Psoas muscle (tissue), 8 donors: Measurements from ENCODE around the gene HNRNPC. TPM values are rescaled to one million over a fixed set of nuclear protein-coding genes. Genes with fewer than 3 reads are reported as not detected.
"Not testable (repeated sequence)": the region's sequence is repeated elsewhere in the genome, so short reads cannot be mapped to it uniquely, and the experiment has no call there.

Source experiments
- ATAC-seq, 4 donors: fragments of 200-7000 bp; cut with Tn5 transposase; one replicate each; pipeline ENCODE4 v1.9.1; 2020; ENCODE audit warnings: moderate library complexity in 3 of 4, mild to moderate bottlenecking in 2 of 4
- DNase-seq, 2 donors: peaks; one replicate each; pipeline ENCODE4 v3.0.0-alpha.2; 2020
- H3K27ac ChIP-seq: fragments of 200-600 bp; one replicate; pipeline ENCODE4 v1.8.0; 2022
- H3K27me3 ChIP-seq, 3 donors: fragments of 200-600 bp in 1 of 3; one replicate each; pipeline versions ENCODE4 v1.6.1 to v1.8.0; 2013 to 2022; ENCODE audit warnings: low read length in 2 of 3, mild to moderate bottlenecking in 2 of 3, moderate library complexity in 1 of 3; ENCODE audit not compliant: insufficient read depth in 3 of 3
- H3K36me3 ChIP-seq, 2 donors: fragments of 200-600 bp in 1 of 2; one replicate each; pipeline versions ENCODE4 v1.6.1 to v1.8.0; 2013 to 2022; ENCODE audit warnings: low read depth in 1 of 2, mild to moderate bottlenecking in 1 of 2, moderate library complexity in 1 of 2; ENCODE audit not compliant: insufficient read depth in 1 of 2
- H3K4me1 ChIP-seq: fragments of 200-600 bp; one replicate; pipeline ENCODE4 v1.8.0; 2022
- H3K4me3 ChIP-seq: fragments of 200-600 bp; one replicate; pipeline ENCODE4 v1.8.0; 2022; ENCODE audit warnings: mild to moderate bottlenecking
- H3K9me3 ChIP-seq: fragments of 200-600 bp; one replicate; pipeline ENCODE4 v1.8.0; 2022
- WGBS, 3 donors: extraction: QIAGEN DNeasy Blood & Tissue Kit; methylation state at CpG; one replicate each; pipeline versions ENCODE4 v1.1.6 to v1.1.7; 2013; 5-methylcytosine and 5-hydroxymethylcytosine counted together
- intact Hi-C, 2 donors: fragments of 100-400 bp; cut with DNase I; formaldehyde crosslinking; loops; one replicate each; pipeline versions ENCODE4 v1.11.0 to v1.14.2; 2022
- polyA plus RNA-seq, 3 donors: library from polyadenylated mRNA; stranded (reverse); fragments of 200-250 nt; gene quantifications; one replicate each; pipeline ENCODE4 v1.2.3, GENCODE V29; 2013
- total RNA-seq, 4 donors: library from RNA; stranded (reverse); fragmentation: NEBNext Ultra II Directional in 2 of 4; extraction: Animal tissue kit (Norgen Biotek cat#: 25700) in 2 of 4; gene quantifications; one replicate each; pipeline versions ENCODE4 v1.2.1 to v1.2.4, GENCODE V29; 2021 to 2023
- TF ChIP-seq, protein P1 (sequence below): fragments of 200-600 bp; IDR thresholded peaks from one replicate; pipeline ENCODE4 v1.8.0; 2022; ENCODE audit warnings: antibody characterized with exemption
- donor health status: healthy with polysubstance abuse.
- donor health status: DM: no; HTN: no; CAD: no; lungs with moderate emphysema.
- donor health status: Bipolar disorder and iron deficiency.
- donor health status: healthy.
- donor health status: DM: yes; HTN: yes; CAD: no.
- donor health status: DM: no; HTN: no; CAD: no.
- donor health status: DM: no; HTN: no; CAD: no.
- donor health status: DM: yes; HTN: yes; CAD: no.

Gene HNRNPC
- total and polyA plus RNA-seq, 7 donors = 215 to 310 (median 250) TPM

DNA sequence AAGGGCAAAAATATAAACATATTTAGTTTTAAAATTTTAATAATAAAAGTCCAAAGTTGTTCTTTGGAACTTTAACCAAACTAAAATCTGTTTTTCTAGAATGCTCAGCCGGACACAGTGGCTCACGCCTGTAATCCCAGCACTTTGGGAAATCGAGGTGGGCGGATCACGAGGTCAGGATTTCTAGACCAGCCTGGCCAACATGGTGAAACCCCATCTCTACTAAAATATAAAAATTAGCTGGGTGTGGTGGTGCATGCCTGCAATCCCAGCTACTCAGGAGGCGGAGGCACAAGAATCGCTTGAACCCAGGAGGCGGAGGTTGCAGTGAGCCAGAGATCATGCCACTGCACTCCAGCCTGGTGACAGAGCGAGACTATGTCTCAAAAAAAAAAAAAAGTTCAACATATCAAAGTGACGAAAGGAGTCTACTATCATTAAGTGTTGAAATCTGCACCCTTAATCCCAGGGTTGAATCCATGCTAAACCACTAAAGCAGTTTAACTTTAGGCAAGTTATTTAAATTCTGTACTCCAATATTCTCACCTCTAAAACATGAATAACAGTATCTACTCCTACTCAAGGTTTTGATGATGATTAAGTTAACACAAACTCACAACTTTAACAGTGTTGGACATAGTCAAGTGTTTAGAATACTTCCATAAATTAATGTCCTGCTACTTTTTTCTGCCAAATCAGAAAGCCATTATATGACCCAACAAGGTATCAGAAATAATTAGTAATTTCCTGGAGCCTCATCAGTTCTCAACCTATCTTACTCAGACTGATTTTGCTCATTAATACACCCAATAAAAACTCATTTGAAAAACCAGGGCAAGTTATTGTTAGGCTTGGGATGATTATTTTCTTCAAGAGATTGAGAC, 11.0 kb downstream of the HNRNPC start:
- peak overlapping the region; percentile 27 for H3K27ac ChIP-seq
- no peak for DNase-seq
- WGBS, 3 donors = 78 to 84% (median 83%) methylated on average over 10 of the region's 10 CpGs
- peak overlapping the region; percentile 15 for H3K4me3 ChIP-seq
- no peaks in the 10 kb centered on the region for H3K9me3 ChIP-seq
- peaks cover 78% of the 10 kb centered on the region for H3K4me1 ChIP-seq
- no peaks in the 10 kb centered on the region for H3K27me3 ChIP-seq
- intact Hi-C loops = no loop called here
- peak in 1 of 4 donors; percentile 11 for ATAC-seq
- TF ChIP-seq, protein P1, sequence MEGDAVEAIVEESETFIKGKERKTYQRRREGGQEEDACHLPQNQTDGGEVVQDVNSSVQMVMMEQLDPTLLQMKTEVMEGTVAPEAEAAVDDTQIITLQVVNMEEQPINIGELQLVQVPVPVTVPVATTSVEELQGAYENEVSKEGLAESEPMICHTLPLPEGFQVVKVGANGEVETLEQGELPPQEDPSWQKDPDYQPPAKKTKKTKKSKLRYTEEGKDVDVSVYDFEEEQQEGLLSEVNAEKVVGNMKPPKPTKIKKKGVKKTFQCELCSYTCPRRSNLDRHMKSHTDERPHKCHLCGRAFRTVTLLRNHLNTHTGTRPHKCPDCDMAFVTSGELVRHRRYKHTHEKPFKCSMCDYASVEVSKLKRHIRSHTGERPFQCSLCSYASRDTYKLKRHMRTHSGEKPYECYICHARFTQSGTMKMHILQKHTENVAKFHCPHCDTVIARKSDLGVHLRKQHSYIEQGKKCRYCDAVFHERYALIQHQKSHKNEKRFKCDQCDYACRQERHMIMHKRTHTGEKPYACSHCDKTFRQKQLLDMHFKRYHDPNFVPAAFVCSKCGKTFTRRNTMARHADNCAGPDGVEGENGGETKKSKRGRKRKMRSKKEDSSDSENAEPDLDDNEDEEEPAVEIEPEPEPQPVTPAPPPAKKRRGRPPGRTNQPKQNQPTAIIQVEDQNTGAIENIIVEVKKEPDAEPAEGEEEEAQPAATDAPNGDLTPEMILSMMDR = no peak
- peaks cover 17 to 92% of the 10 kb centered on the region in 2 donors for H3K36me3 ChIP-seq

DNA sequence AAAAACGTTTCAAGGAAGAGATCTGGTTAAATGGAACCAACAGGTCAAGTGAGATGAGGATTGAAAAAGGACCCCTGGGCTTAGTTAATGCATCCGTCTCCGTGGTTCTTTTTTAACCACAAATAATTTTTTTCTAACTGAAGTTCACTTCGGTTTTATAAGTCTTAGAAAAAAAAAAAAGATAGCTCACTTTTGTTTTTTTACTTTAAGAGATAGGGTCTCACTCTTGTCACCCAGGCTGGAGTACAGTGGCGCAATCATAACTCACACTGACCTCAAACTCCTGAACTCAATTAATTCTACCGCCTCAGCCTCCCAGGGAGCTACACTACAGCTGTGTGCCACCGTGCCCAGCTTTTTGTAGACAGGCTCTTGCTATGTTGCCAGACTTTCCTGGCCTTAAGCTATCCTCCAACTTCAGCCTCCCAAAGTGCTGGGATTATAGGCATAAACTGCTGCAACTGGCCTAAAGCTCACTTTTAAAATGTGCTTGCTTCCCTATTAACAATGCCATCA, 11.8 kb downstream of the HNRNPC start:
- DNase-seq (no peak), ATAC-seq (peak; percentile 37 to 51 (median 47))
- Histone ChIP-seq H3K4me3 (no peak overlapping the region), H3K4me1 (peaks cover 70% of the 10 kb centered on the region), H3K27me3 (no peaks in the 10 kb centered on the region), H3K36me3 (peaks cover 16 to 90% of the 10 kb centered on the region in 2 donors), H3K9me3 (no peaks in the 10 kb centered on the region), H3K27ac (peak overlapping the region; percentile 27)
- WGBS, 3 donors = 32 to 52% (median 37%) methylated on average over 7 of the region's 7 CpGs
- intact Hi-C loops = no loop called here
- TF ChIP-seq, protein P1 = no peak

DNA sequence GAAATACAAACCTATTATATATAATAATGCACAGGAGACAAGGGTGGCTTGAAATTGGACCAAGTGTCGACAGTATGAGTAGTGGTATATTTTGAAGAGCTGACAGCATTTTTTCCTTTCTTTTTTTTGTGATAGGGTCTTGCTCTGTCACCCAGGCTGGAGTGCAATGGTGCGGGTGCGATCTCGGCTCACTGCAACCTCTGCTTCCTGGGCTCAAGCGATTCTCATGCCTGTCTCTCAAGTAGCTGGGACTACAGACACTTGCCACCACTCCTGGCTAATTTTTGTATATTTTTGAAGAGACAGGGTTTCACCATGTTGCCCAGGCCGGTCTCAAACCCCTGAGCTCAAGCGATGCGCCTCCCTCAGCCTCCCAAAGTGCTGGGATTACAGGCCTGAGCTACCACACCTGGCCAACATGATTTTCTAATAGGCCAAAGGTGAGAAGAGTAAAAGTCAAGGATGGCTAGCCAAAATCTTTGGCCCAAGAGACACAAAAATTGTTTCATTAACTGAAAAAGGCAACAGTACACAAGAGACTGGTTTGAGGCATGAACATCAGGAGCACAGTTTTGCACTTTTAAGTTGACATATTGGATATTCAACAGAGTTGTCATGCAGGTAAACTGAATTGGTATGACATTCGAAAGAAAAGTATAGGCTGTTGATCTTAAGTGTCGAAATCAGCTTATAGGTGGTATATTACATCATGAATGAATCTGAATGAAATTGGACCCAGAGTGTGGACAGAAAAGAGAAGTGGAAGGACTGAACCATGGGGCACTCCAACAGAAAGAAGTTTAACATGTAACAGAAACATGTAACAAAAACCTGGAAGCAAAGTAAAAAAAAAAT, 12.5 kb downstream of the HNRNPC start:
- Histone ChIP-seq H3K36me3 (peaks cover 13 to 90% of the 10 kb centered on the region in 2 donors), H3K9me3 (no peaks in the 10 kb centered on the region), H3K27ac (no peak overlapping the region), H3K4me3 (no peak overlapping the region), H3K27me3 (no peaks in the 10 kb centered on the region), H3K4me1 (peaks cover 63% of the 10 kb centered on the region)
- ATAC-seq (no peak), DNase-seq (no peak)
- intact Hi-C loops = no loop called here
- 91 to 93% (median 92%) methylated on average over 10 of the region's 10 CpGs for WGBS, 3 donors
- TF ChIP-seq, protein P1 = no peak

DNA sequence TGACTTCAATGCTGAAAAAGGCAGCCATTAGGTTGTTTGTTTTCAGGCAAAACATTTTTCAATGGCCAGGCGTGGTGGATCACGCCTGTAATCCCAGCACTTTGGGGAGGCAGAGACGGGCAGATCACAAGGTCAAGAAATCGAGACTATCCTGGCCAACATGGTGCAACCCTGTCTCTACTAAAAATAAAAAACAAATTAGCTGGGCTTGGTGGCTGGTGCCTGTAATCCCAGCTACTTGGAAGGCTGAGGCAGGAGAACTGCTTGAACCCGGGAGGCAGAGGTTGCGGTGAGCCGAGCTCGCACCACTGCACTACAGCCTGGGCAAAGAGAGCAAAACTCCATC, 13.2 kb downstream of the HNRNPC start:
- intact Hi-C loops = not testable (repeated sequence)
- H3K27ac ChIP-seq = peak overlapping the region; percentile 4

More for the DNA sequence above, 13.2 kb downstream of the HNRNPC start:
- not testable (repeated sequence) for H3K9me3 ChIP-seq, H3K4me3 ChIP-seq, H3K27me3 ChIP-seq, ATAC-seq, DNase-seq
- 64 to 89% (median 73%) methylated on average over 8 of the region's 8 CpGs for WGBS, 3 donors
- Histone ChIP-seq H3K4me1 (peaks cover 57% of the 10 kb centered on the region), H3K36me3 (peaks cover 13 to 90% of the 10 kb centered on the region in 2 donors)
